H1 (cell line): Measurements from ENCODE around the gene GPNMB. TPM values are rescaled to one million over a fixed set of nuclear protein-coding genes. Genes with fewer than 3 reads are reported as not detected.

Experiments
- CTCF ChIA-PET: fragments of 300-600 bp; sonication (Branson Sonifier 250); formaldehyde crosslinking; loops from one replicate; lab custom pipeline; 2021; ENCODE audit not compliant: partially characterized antibody; lab: Charles Lee
- POLR2A ChIA-PET: fragments of 300-600 bp; sonication (Branson Sonifier 250); formaldehyde crosslinking; loops from one replicate; lab custom pipeline; 2021; ENCODE audit warnings: inconsistent platforms; ENCODE audit not compliant: partially characterized antibody; lab: Charles Lee
- DNase-seq, 2 experiments: peaks; one replicate each; pipeline versions ENCODE4 v3.0.0 to v3.0.0-alpha.2; 2010 to 2022; ENCODE audit warnings: low spot score in 2 of 2, low read depth in 1 of 2, mixed read lengths in 1 of 2
- FAIRE-seq: peaks from 2 replicates; lab custom pipeline; 2011; peaks lifted over from hg19 to GRCh38; lab: Jason Lieb, UNC
- H2AFZ ChIP-seq: 2 replicates; pipeline ENCODE4 v1.8.1; 2012; ENCODE audit warnings: low read length, inconsistent platforms
- H2AK5ac ChIP-seq: 2 replicates; pipeline ENCODE4 v1.6.1; 2013; ENCODE audit warnings: low read depth, low read length
- H2BK120ac ChIP-seq: replicated peaks from 2 replicates; pipeline ENCODE3; 2013; ENCODE audit warnings: low read depth, low read length, inconsistent platforms
- H2BK12ac ChIP-seq: 2 replicates; pipeline ENCODE4 v1.6.1; 2013; ENCODE audit warnings: low read depth, low read length
- H2BK15ac ChIP-seq: 2 replicates; pipeline ENCODE4 v1.6.1; 2013; ENCODE audit warnings: low read length
- H2BK20ac ChIP-seq: 2 replicates; pipeline ENCODE4 v1.6.1; 2013; ENCODE audit warnings: low read length
- H2BK5ac ChIP-seq: 2 replicates; pipeline ENCODE4 v1.6.1; 2013; ENCODE audit warnings: low read depth, low read length
- H3K14ac ChIP-seq: 2 replicates; pipeline ENCODE4 v1.6.1; 2013; ENCODE audit warnings: inconsistent platforms; ENCODE audit not compliant: insufficient read length
- H3K18ac ChIP-seq: 2 replicates; pipeline ENCODE4 v1.6.1; 2013; ENCODE audit warnings: low read length; ENCODE audit errors: extremely low read depth
- H3K23ac ChIP-seq: 2 replicates; pipeline ENCODE4 v1.6.1; 2013; ENCODE audit warnings: inconsistent platforms; ENCODE audit not compliant: insufficient read length
- H3K23me2 ChIP-seq: 2 replicates; pipeline ENCODE4 v1.6.1; 2013; ENCODE audit warnings: low read depth, low read length
- H3K27ac ChIP-seq: 2 replicates; pipeline ENCODE4 v1.6.1; 2011; ENCODE audit warnings: low read depth, low read length, inconsistent platforms
- H3K27me3 ChIP-seq, 4 experiments: replicated peaks in 1 of 4; 1 replicate in 1 of 4; 2 replicates in 3 of 4; pipeline versions ENCODE4 v1.6.1 to v1.8.1; 2011 to 2013; ENCODE audit warnings: low read length in 3 of 4, mild to moderate bottlenecking in 3 of 4, inconsistent platforms in 2 of 4, mixed read lengths in 2 of 4, moderate library complexity in 1 of 4; ENCODE audit not compliant: control insufficient read depth in 3 of 4, insufficient read depth in 3 of 4; ENCODE audit errors: extremely low read depth in 1 of 4
- H3K36me3 ChIP-seq, 4 experiments: 2 replicates each; pipeline versions ENCODE4 v1.6.1 to v1.8.1; 2011 to 2013; ENCODE audit warnings: mild to moderate bottlenecking in 4 of 4, low read length in 3 of 4, moderate library complexity in 2 of 4, control low read depth in 1 of 4, inconsistent platforms in 1 of 4; ENCODE audit not compliant: insufficient read depth in 4 of 4, control insufficient read depth in 2 of 4
- H3K4ac ChIP-seq: replicated peaks from 2 replicates; pipeline ENCODE3; 2013; ENCODE audit warnings: low read length, low read depth, mixed read lengths, inconsistent platforms; ENCODE audit not compliant: insufficient read length
- H3K4me1 ChIP-seq, 4 experiments: replicated peaks in 1 of 4; 1 replicate in 1 of 4; 2 replicates in 3 of 4; pipeline versions ENCODE4 v1.6.1 to v1.8.1; 2011 to 2013; ENCODE audit warnings: low read length in 3 of 4, inconsistent platforms in 2 of 4, mixed read lengths in 1 of 4; ENCODE audit not compliant: insufficient read depth in 4 of 4, control insufficient read depth in 3 of 4
- H3K4me2 ChIP-seq, 2 experiments: 2 replicates each; pipeline versions ENCODE4 v1.6.1 to v1.8.1; 2011 to 2013; ENCODE audit warnings: low read depth in 2 of 2, low read length in 2 of 2, control low read depth in 1 of 2, inconsistent platforms in 1 of 2, mild to moderate bottlenecking in 1 of 2; ENCODE audit not compliant: insufficient read depth in 1 of 2
- H3K4me3 ChIP-seq, 4 experiments: fragments of 200-600, 300-600 bp in 1 of 4; sonication (generic), shearing (Covaris generic), sonication (Bioruptor Twin) in 1 of 4; 2 replicates each; pipeline versions ENCODE4 v1.5.1 to v1.8.1; 2011 to 2016; ENCODE audit warnings: low read length in 4 of 4, low read depth in 3 of 4, control low read depth in 2 of 4, inconsistent platforms in 2 of 4, mild to moderate bottlenecking in 2 of 4, mixed read lengths in 1 of 4, moderate library complexity in 1 of 4; ENCODE audit not compliant: insufficient read depth in 2 of 4; ENCODE audit errors: extremely low read depth in 1 of 4
- H3K56ac ChIP-seq: replicated peaks from 2 replicates; pipeline ENCODE3; 2013; ENCODE audit warnings: low read depth, mild to moderate bottlenecking, mixed read lengths, low read length, inconsistent platforms; ENCODE audit not compliant: insufficient read length
- H3K79me1 ChIP-seq: 2 replicates; pipeline ENCODE4 v1.6.1; 2013; ENCODE audit warnings: low read depth, low read length, control low read depth
- H3K79me2 ChIP-seq, 2 experiments: 2 replicates each; pipeline versions ENCODE4 v1.6.1 to v1.8.1; 2012 to 2013; ENCODE audit warnings: low read length in 2 of 2, mild to moderate bottlenecking in 2 of 2, inconsistent platforms in 1 of 2; ENCODE audit not compliant: insufficient read depth in 2 of 2, control insufficient read depth in 1 of 2
- H3K9ac ChIP-seq, 4 experiments: replicated peaks in 1 of 4; 1 replicate in 1 of 4; 2 replicates in 3 of 4; pipeline versions ENCODE4 v1.6.1 to v1.8.1; 2011 to 2013; ENCODE audit warnings: low read depth in 3 of 4, low read length in 3 of 4, control low read depth in 2 of 4, mild to moderate bottlenecking in 2 of 4, moderate library complexity in 2 of 4, inconsistent platforms in 1 of 4; ENCODE audit errors: extremely low read depth in 1 of 4
- H3K9me3 ChIP-seq, 2 experiments: 2 replicates each; pipeline versions ENCODE4 v1.6.1 to v1.8.1; 2012 to 2013; ENCODE audit warnings: mild to moderate bottlenecking in 2 of 2, moderate library complexity in 2 of 2, control low read depth in 1 of 2, inconsistent platforms in 1 of 2, low read depth in 1 of 2, low read length in 1 of 2, mixed read lengths in 1 of 2; ENCODE audit not compliant: insufficient read depth in 2 of 2
- H4K20me1 ChIP-seq, 2 experiments: replicated peaks in 1 of 2; 2 replicates each; pipeline versions ENCODE3 to v1.8.1; 2011 to 2013; ENCODE audit warnings: inconsistent platforms in 2 of 2, low read length in 2 of 2, mild to moderate bottlenecking in 1 of 2; ENCODE audit not compliant: insufficient read depth in 2 of 2, control insufficient read depth in 1 of 2
- H4K5ac ChIP-seq: 2 replicates; pipeline ENCODE4 v1.6.1; 2013; ENCODE audit warnings: low read length, low read depth, mixed read lengths, inconsistent platforms; ENCODE audit not compliant: insufficient read length
- H4K8ac ChIP-seq: 2 replicates; pipeline ENCODE4 v1.8.0; 2013; ENCODE audit warnings: mild to moderate bottlenecking, moderate library complexity, low read length, inconsistent platforms; ENCODE audit not compliant: insufficient read depth; ENCODE audit errors: extremely low read depth
- H4K91ac ChIP-seq: replicated peaks from 2 replicates; pipeline ENCODE3; 2013; ENCODE audit warnings: low read length, mixed read lengths, inconsistent platforms; ENCODE audit not compliant: insufficient read length
- ASH2L ChIP-seq: fragments of 200-600, 300-600 bp; sonication (generic); IDR thresholded peaks from one replicate; pipeline ENCODE4 v1.7.1; 2017; ENCODE audit warnings: low read length
- CHD2 ChIP-seq: IDR thresholded peaks from 2 replicates; pipeline ENCODE4 v1.6.1; 2012; ENCODE audit warnings: low read length, improper control_type of control experiment
- EGR1 ChIP-seq: IDR thresholded peaks from 2 replicates; pipeline ENCODE4 v1.6.1; 2011; ENCODE audit warnings: low read depth, low read length, borderline replicate concordance
- EZH2 ChIP-seq: fragments of 200-600 bp; sonication (generic); IDR thresholded peaks from 2 replicates; pipeline ENCODE4 v1.7.1; 2012; ENCODE audit warnings: low read depth, mild to moderate bottlenecking, moderate library complexity, low read length, inconsistent platforms; ENCODE audit not compliant: severe bottlenecking
- MAFK ChIP-seq: IDR thresholded peaks from 2 replicates; pipeline ENCODE4 v1.6.1; 2012; ENCODE audit warnings: low read depth, mild to moderate bottlenecking, improper control_type of control experiment, low read length
- NANOG ChIP-seq: IDR thresholded peaks from 2 replicates; pipeline ENCODE4 v1.6.1; 2011; ENCODE audit warnings: low read length, low read depth, mild to moderate bottlenecking, inconsistent platforms; ENCODE audit not compliant: insufficient read depth, poor library complexity, severe bottlenecking
- PHF8 ChIP-seq: fragments of 200-600 bp; sonication (generic); conservative IDR thresholded peaks from 2 replicates; pipeline ENCODE4 v1.7.1; 2012; ENCODE audit warnings: low read depth, mild to moderate bottlenecking, inconsistent platforms, low read length, moderate library complexity
- POLR2A ChIP-seq, 2 experiments: IDR thresholded peaks; 1 replicate in 1 of 2; 2 replicates in 1 of 2; pipeline ENCODE4 v1.6.1; 2011; ENCODE audit warnings: low read depth in 2 of 2, low read length in 2 of 2, mild to moderate bottlenecking in 2 of 2; ENCODE audit errors: control extremely low read depth in 1 of 2
- RBBP5 ChIP-seq: IDR thresholded peaks from 2 replicates; pipeline ENCODE4 v1.7.1; 2012; ENCODE audit warnings: low read depth, mild to moderate bottlenecking, inconsistent platforms, low read length, moderate library complexity, borderline replicate concordance
- RFX5 ChIP-seq: IDR thresholded peaks from 2 replicates; pipeline ENCODE4 v1.6.1; 2011; ENCODE audit warnings: low read depth, low read length, improper control_type of control experiment, borderline replicate concordance
- SP4 ChIP-seq: IDR thresholded peaks from 2 replicates; pipeline ENCODE4 v1.6.1; 2012; ENCODE audit warnings: low read length, inconsistent platforms
- TAF1 ChIP-seq: IDR thresholded peaks from 2 replicates; pipeline ENCODE4 v1.6.1; 2011; ENCODE audit warnings: mild to moderate bottlenecking, low read depth, low read length
- ZNF274 ChIP-seq: IDR thresholded peaks from 2 replicates; pipeline ENCODE4 v1.7.0; 2012; ENCODE audit warnings: low read length, borderline replicate concordance; ENCODE audit errors: extremely low read depth
- polyA plus RNA-seq, 7 experiments: library from polyadenylated mRNA; depleted of rRNA in 3 of 7; stranded (reverse) in 5 of 7; unstranded in 2 of 7; fragments of >200 nt in 5 of 7; fragments of 200-250 nt in 2 of 7; gene quantifications; 1 replicate in 5 of 7; 2 replicates in 1 of 7; 4 replicates in 1 of 7; pipeline versions ENCODE4 v1.2.1 to v1.2.3, GENCODE V29; 2011 to 2013; ENCODE audit warnings: missing spikeins in 2 of 7, mixed read lengths in 2 of 7
- total RNA-seq: library from RNA; stranded (reverse); fragmentation: NEBNext Ultra II Directional; extraction: Animal tissue kit (Norgen Biotek cat#: 25700); gene quantifications from 2 replicates; pipeline ENCODE4 v1.2.1, GENCODE V29; 2021
- TF ChIP-seq, protein P1 (sequence below): IDR thresholded peaks from 2 replicates; pipeline ENCODE4 v1.6.1; 2011; ENCODE audit warnings: low read length, improper control_type of control experiment

Gene GPNMB
- total and polyA plus RNA-seq, 2 of the 8 experiments (the other 6 are each of a cell fraction or from before 2014, with no cell fraction given), result 1.1 to 1.4 TPM

DNA sequence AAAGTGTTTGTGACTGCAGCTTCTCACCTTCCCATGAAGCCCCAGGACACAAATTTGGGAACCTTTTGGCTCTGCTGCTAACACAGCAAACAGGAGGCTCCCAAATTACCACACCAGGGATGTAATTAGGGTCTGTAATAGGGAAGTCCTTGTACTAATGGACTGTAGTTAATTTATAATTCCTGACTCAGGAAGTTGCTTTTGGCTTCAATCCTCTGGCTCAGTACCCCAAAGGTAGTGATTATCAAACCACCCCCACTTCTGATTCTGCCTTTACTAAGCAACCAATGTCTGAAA lies 48.8 kb downstream of the GPNMB start:
- Histone ChIP-seq H3K9me3 (no peaks in the 10 kb centered on the region), H2BK5ac (no peak overlapping the region), H3K14ac (no peak overlapping the region), H3K23ac (no peak overlapping the region), H3K27me3 (no peaks in the 10 kb centered on the region; a peak in 1 of 7 replicates), H3K4me1 (peaks cover 0 to 5% (median under 1%) of the 10 kb centered on the region in 4 experiments; a peak in 4 of 7 replicates), H2BK12ac (no peak overlapping the region), H3K4me2 (no peak overlapping the region), H4K91ac (no peak overlapping the region), H3K56ac (no peak overlapping the region), H2BK120ac (no peak overlapping the region), H3K27ac (no peak overlapping the region), H2AK5ac (no peak overlapping the region), H3K23me2 (peaks cover 4% of the 10 kb centered on the region; the same call in 1 of the 2 replicates), H2BK20ac (no peak overlapping the region), H2BK15ac (no peak overlapping the region), H3K4me3 (no peak overlapping the region), H4K8ac (no peak overlapping the region), H3K79me2 (peaks cover 7 to 11% of the 10 kb centered on the region in 2 experiments), H3K36me3 (no peaks in the 10 kb centered on the region), H3K4ac (no peak overlapping the region), H3K18ac (no peak overlapping the region), H4K5ac (no peak overlapping the region), H2AFZ (0 out of 2 replicates have a peak overlapping the region, but pooled peaks have one; percentile 10), H3K9ac (no peak overlapping the region), H4K20me1 (peaks cover 0 to 2% of the 10 kb centered on the region in 2 experiments), H3K79me1 (peaks cover 8% of the 10 kb centered on the region; the same call in 1 of the 2 replicates)
- no peak for FAIRE-seq
- no peak for DNase-seq
- ChIA-PET CTCF (interaction anchor here (0.5 to 2.4 kb wide), 5 partner anchors 9 to 251 kb away, joined by 3 to 8 read pairs (median 8); no protein-coding TSS in a partner anchor), POLR2A (interaction anchor here (0.5 to 2.1 kb wide), 3 partner anchors 9 to 207 kb away, joined by 3 to 6 read pairs (median 3); no protein-coding TSS in a partner anchor)
- no peak for TF ChIP-seq SP4
- TF ChIP-seq MAFK, result no peak
- no peak for TF ChIP-seq ASH2L
- no peak for TF ChIP-seq TAF1
- no peak for TF ChIP-seq NANOG
- TF ChIP-seq ZNF274, result no peak
- TF ChIP-seq POLR2A (IDR thresholded peaks at IDR 0.05; ENCODE audit: control extremely low read depth in 1 of 2, low read depth in 2 of 2, low read length in 2 of 2), result no peak
- TF ChIP-seq, protein P1, sequence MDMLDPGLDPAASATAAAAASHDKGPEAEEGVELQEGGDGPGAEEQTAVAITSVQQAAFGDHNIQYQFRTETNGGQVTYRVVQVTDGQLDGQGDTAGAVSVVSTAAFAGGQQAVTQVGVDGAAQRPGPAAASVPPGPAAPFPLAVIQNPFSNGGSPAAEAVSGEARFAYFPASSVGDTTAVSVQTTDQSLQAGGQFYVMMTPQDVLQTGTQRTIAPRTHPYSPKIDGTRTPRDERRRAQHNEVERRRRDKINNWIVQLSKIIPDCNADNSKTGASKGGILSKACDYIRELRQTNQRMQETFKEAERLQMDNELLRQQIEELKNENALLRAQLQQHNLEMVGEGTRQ, result no peak
- no peak for TF ChIP-seq EZH2
- no peak for TF ChIP-seq RBBP5
- TF ChIP-seq CHD2, result no peak
- TF ChIP-seq RFX5, result no peak
- no peak for TF ChIP-seq PHF8
- TF ChIP-seq EGR1, result no peak
